Fibroblast of pulmonary artery (primary cell): ENCODE measurements around the gene TTLL12.

ENCODE experiments used
- DNase-seq: peaks from one replicate; pipeline ENCODE4 v3.0.0-alpha.2; 2010; ENCODE audit warnings: low read depth
- H3K4me3 ChIP-seq: replicated peaks from 2 replicates; pipeline ENCODE4 v1.5.1; 2011; ENCODE audit warnings: low read depth, mild to moderate bottlenecking, control low read depth, low read length, moderate library complexity
- CTCF ChIP-seq: IDR thresholded peaks from 2 replicates; pipeline ENCODE4 v1.5.1; 2011; ENCODE audit warnings: mild to moderate bottlenecking, control low read depth, low read length, inconsistent platforms; ENCODE audit errors: missing control alignments

TTLL12 gene

GRCh38 chr22:43187171-43188099, 501 bp upstream of the TTLL12 start:
- peak; percentile 17 for TF ChIP-seq CTCF
- peak overlapping the region; percentile 59 for H3K4me3 ChIP-seq
- peak; percentile 95 for DNase-seq

GRCh38 chr22:43185860-43186261, 1.1 kb downstream of the TTLL12 start:
- no peak for TF ChIP-seq CTCF
- DNase-seq: peak; percentile 39
- peak overlapping the region; percentile 77 for H3K4me3 ChIP-seq

- DNase-seq: peak; percentile 90
- H3K4me3 ChIP-seq: no peak overlapping the region
- no peak for TF ChIP-seq CTCF
These were observed 3.2 kb downstream of the TTLL12 start for GRCh38 chr22:43183496-43184277.

- no peak overlapping the region for H3K4me3 ChIP-seq
- no peak for DNase-seq
- TF ChIP-seq CTCF: no peak
These were observed 4.2 kb downstream of the TTLL12 start for GRCh38 chr22:43182726-43183125.

GRCh38 chr22:43182118-43182517, 4.8 kb downstream of the TTLL12 start:
- no peak overlapping the region for H3K4me3 ChIP-seq
- no peak for TF ChIP-seq CTCF
- DNase-seq: no peak

- no peak for DNase-seq
- no peak overlapping the region for H3K4me3 ChIP-seq
- no peak for TF ChIP-seq CTCF
These were observed 5.4 kb downstream of the TTLL12 start for GRCh38 chr22:43181321-43182076.
